ENCODE data around the gene LFNG. TPM values are rescaled to one million over a fixed set of nuclear protein-coding genes. Genes with fewer than 3 reads are reported as not detected.
A peak's percentile ranks its signal among the peaks of the same experiment; 100 is the strongest.
"Not testable (repeated sequence)": the region's sequence is repeated elsewhere in the genome, so short reads cannot be mapped to it uniquely, and the experiment has no call there.

LFNG gene
- total RNA-seq, 2 experiments from 2014 or later: 19.7 to 22.7 TPM

DNA sequence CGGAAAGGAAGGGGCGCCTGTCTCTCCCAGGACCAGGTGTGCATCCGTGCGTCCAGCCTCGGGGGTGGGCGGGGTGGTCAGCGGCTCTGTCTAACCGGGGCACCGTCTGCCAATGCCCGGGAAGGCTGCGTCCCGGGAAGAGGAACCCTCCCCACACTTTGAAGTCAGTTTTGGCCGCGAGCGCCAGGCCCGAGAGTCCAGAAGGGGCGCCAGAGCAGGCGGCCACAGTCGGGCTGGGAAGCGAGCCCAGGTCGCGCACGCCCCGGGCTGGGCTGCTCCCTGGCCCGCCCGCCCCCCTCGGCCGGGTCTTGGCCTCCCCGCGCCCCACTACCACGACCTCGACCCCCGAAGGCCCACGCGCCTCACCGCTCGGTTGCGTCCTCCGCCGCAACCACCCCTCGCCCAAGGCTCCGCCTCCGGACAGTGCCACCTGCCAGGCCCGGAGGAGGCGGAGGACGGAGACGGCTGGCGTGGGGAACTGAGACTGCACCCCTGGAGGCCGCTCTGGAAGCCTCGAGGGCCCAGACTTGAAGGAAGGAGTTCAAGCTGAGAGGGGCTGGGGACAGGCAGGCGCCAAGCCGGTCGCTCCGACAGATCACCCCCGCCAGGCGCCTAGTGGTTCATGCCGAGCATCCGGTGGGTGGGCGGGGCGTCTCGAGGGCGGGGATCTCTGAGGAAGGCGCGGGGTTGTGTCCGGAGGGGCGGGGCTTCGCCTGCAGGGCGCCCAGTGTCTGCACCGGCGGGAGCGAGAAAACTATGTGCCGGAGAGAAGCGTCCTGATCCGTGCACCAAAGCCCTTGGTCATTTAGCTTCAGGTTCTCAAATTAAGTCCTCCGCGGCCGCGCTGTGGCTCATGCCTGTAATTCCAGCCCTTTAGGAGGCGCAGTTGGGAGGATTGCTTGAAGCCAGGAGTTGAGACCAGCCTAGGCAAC, 35.8 kb downstream of the LFNG start, which contains the start of gene BRAT1:
TSS of gene BRAT1 (minus strand) at position 404 of the 932 bp plus-strand sequence. CDS start 1,093 bp downstream, outside the sequence.
- CTCF ChIA-PET: no interaction called here
- peak within 1 kb of the TSS; percentile 86 for H3K4me3 Mint-ChIP-seq
- intact Hi-C loops (cut with micrococcal nuclease): loop anchor here (1.0 to 5.0 kb wide), 9 partner anchors 25 to 323 kb away; partner anchors contain the start of genes CHST12, GRIFIN, MAD1L1 and SNX8

DNA sequence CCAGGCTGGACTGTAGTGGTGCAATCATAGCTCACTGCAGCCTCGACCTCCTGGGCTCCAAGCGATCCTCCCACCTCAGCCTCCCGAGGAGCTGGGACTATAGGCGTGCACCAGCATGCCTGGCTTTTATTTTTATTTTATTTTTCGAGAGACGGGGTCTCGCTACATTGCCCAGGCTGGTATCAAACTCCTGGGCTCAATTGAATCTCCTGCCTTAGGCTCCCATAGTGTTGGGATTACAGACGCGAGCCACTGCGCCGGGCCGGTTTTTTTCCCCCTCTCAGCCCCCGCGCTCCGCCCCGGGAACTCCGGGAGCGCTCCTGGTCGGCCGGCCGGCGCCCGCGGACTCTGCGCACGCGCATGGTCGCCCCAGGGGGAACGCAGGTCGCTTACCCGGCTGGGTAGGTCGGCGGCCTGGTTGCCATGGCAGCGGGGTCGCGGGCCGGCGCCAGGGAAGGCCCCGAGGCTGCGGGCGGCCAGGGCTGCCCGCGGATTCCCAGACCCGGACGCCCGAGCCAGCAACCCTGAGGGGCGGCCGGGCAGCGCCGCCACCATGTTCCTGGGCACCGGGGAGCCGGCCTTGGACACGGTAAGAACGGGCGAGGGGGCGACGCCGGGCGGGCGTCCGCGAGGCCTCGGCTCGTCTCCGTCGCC, 39.2 kb downstream of the LFNG start, which contains the start of gene IQCE:
TSS of gene IQCE (plus strand) at position 351 of the 654 bp plus-strand sequence. CDS start at position 554, 203 bp downstream.
- DNase-seq: peak; percentile 88
- H3K9me3 Mint-ChIP-seq: no peaks in the 10 kb centered on the region
- H3K4me3 Mint-ChIP-seq: peak within 1 kb of the TSS; percentile 76
- CTCF ChIA-PET: no interaction called here
- H3K4me1 Mint-ChIP-seq (ENCODE audit: low read depth): peaks cover 17% of the 10 kb centered on the region
- H3K27ac Mint-ChIP-seq: peak within 1 kb of the TSS; percentile 61
- intact Hi-C loops (cut with micrococcal nuclease): loop anchor here (5.0 kb wide), 4 partner anchors 81 to 326 kb away; partner anchors contain the start of genes GRIFIN, MAD1L1 and SNX8
- no peaks in the 10 kb centered on the region for H3K27me3 Mint-ChIP-seq (ENCODE audit: low read depth)
- H3K36me3 Mint-ChIP-seq (ENCODE audit: low read depth): peaks cover 3% of the 10 kb centered on the region

More for the DNA sequence above, 35.8 kb downstream of the LFNG start, which contains the start of gene BRAT1:
- Mint-ChIP-seq H3K27me3 (ENCODE audit: low read depth) (no peaks in the 10 kb centered on the region), H3K4me1 (ENCODE audit: low read depth) (peaks cover 29% of the 10 kb centered on the region), H3K36me3 (ENCODE audit: low read depth) (peaks cover 13% of the 10 kb centered on the region), H3K9me3 (no peaks in the 10 kb centered on the region), H3K27ac (peak within 1 kb of the TSS; percentile 93)
- DNase-seq: peak; percentile 98

DNA sequence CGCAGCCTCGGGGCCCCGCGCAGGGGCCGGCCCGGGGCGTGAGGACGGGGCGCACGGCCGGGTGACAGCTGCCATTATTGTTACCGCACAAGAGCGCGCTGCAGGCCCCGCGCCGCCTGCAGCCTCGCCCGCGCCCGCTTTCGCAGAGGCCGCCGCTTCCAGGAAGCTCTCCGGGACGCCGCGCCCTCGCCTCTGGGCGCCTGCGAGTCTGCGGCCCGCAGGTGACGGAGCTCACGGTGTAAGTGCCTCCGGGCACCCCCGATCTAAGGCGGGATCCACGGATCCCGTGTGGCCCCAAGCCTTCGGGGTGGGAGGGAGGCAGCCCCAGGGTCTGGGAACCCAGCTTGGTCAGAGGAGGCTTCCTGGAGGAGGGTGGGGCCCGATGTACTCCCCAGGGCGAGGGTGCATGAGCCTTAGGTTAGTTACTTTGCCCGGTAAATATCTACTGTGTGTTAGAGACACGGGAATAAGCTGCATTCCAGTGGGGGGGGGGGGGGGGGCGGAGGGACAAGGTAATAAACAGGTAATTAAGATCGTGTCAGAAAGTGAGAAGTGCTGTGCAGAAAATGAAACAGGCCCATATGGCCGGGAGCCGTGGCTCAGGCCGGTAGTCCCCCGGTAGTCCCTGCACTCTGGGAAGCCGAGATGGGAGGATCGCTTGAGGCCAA, 39.8 kb downstream of the LFNG start:
- DNase-seq: peak; percentile 45
- Mint-ChIP-seq H3K27ac (no peak overlapping the region), H3K27me3 (ENCODE audit: low read depth) (no peaks in the 10 kb centered on the region)

DNA sequence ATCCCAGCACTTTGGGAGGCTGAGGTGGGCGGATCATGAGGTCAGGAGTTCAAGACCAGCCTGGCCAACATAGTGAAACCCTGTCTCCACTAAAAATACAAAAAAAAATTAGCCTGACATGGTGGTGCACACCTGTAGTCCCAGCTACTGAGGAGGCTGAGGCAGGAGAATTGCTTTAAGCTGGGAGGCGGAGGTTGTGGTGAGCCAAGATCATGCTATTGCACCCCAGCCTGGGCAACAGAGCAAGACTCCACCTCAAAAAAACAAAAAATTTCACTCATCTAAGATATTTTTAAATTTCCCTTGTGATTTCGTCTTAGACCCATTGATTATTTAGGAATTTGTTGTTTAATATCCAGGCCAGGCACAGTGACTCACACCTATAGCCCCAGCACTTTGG, 44.4 kb downstream of the LFNG start:
- H3K9me3 Mint-ChIP-seq; H3K27me3 Mint-ChIP-seq (ENCODE audit: low read depth); H3K36me3 Mint-ChIP-seq (ENCODE audit: low read depth); DNase-seq; H3K4me3 Mint-ChIP-seq; CTCF ChIA-PET; intact Hi-C loops (cut with micrococcal nuclease); H3K4me1 Mint-ChIP-seq (ENCODE audit: low read depth); H3K27ac Mint-ChIP-seq: not testable (repeated sequence)

More for the DNA sequence above, 39.8 kb downstream of the LFNG start:
- peak overlapping the region; percentile 76 for H3K4me3 Mint-ChIP-seq
- intact Hi-C loops (cut with micrococcal nuclease): loop anchor here (5.0 kb wide), 4 partner anchors 82 to 327 kb away; partner anchors contain the start of genes GRIFIN, MAD1L1 and SNX8
- H3K4me1 Mint-ChIP-seq (ENCODE audit: low read depth): peaks cover 11% of the 10 kb centered on the region
- H3K36me3 Mint-ChIP-seq (ENCODE audit: low read depth): no peaks in the 10 kb centered on the region
- no peaks in the 10 kb centered on the region for H3K9me3 Mint-ChIP-seq
- CTCF ChIA-PET: interaction anchor here (2.2 kb wide), 1 partner anchor 150 kb away, joined by 6 read pairs; no protein-coding TSS in a partner anchor

DNA sequence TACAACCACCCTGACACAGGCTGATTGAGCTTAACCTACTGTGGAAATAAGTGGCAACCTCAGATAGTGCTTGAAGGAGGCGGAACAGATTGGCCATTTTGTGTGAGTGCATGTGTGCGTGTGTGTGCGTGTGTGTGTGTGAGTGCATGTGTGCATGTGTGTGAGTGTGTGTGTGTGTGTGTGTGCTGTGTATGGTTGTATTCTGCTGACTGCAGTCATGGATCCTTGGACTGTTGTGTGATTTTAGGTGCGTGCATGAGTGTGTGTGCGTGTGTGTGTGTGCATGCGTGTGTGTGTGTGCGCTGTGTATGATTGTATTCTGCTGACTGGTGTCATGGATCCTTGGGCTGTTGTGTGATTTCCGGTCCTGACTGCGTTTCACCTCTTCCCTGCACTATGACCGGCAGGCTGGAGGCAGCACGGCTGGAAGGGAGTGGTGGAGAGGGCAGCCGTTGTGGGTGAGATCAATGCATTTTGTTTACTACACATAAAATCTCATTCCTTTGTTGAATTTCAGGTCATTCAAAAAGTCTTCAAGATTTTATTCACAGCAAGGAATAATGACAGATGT, 45.5 kb downstream of the LFNG start:
- no peak for DNase-seq
- Mint-ChIP-seq H3K27ac (no peak overlapping the region), H3K36me3 (ENCODE audit: low read depth) (no peaks in the 10 kb centered on the region), H3K4me3 (no peak overlapping the region), H3K4me1 (ENCODE audit: low read depth) (peaks cover 6% of the 10 kb centered on the region), H3K9me3 (no peaks in the 10 kb centered on the region), H3K27me3 (ENCODE audit: low read depth) (no peaks in the 10 kb centered on the region)
- CTCF ChIA-PET: no interaction called here
- intact Hi-C loops (cut with micrococcal nuclease): loop anchor here (5.0 kb wide), 1 partner anchor 113 kb away; no protein-coding TSS in a partner anchor

DNA sequence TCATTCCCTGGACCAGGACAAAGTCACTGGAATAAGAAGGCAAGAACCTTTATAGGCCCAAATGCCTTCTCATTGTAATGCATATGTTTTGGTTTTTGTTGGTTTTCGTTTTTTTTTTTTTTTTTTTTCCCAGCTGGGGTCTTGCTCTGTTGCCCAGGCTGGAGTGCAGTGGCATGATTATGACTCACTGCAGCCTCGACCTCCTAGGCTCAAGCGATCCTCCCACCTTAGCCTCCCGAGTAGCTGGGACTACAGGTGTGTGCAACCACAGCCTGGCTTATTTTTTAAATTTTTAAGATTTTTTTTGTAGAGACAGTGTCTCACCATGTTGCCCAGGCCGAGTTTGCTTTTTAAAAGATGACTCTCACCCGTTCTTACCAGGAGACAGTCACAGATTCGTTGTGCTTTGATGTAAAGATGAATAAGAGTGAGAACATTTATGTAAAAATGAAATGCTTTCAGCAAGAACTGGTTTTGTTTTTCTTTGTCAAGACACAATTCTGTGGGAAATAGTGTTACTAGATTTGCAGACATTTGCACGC, 46.8 kb downstream of the LFNG start:
- CTCF ChIA-PET: interaction anchor here (0.6 kb wide), 2 partner anchors 110 to 153 kb away, joined by 3 to 4 read pairs; no protein-coding TSS in a partner anchor
- Mint-ChIP-seq H3K4me1 (ENCODE audit: low read depth) (peaks cover 4% of the 10 kb centered on the region), H3K27me3 (ENCODE audit: low read depth) (no peaks in the 10 kb centered on the region), H3K4me3 (no peak overlapping the region), H3K27ac (no peak overlapping the region), H3K9me3 (no peaks in the 10 kb centered on the region), H3K36me3 (ENCODE audit: low read depth) (no peaks in the 10 kb centered on the region)
- no peak for DNase-seq
- intact Hi-C loops (cut with micrococcal nuclease): loop anchor here (5.0 kb wide), 1 partner anchor 114 kb away; no protein-coding TSS in a partner anchor

DNA sequence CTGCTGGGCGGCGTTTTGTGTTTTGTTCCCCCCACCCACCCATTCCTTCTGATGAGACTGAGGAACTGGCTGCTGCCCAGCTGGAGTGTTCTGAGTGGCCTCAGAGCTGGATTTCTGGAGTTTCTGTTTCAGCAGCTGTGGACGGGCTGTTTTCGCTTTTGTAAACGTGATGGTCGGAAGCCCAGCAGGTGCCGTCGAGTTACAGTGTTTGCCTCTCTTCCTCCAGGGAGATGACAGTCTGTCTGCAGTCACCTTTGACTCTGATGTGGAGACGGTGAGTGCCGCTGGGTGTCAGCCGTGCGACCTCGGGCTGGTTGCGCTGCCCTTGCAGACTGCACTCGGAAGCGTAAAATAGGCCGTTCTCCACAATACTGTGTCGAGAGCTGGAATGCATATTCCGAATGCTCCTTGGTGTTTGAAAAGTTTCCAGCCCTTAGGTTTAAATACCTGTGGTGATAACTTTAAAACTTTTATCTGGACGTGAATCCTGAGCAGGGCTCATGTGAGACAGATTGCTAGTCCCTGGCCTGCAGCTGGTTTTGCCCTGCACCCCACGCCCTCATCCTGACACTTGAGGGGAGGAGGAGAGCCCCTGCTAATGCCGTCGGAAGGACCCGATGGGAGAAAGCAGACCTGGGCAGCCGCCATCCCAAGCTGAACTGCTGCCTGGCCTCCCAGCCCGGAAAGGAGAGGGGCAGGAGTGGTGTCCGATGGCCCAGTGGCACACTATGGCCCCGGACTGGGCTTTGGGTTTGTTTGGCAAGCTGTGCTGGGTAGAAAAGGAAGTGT, 47.5 kb downstream of the LFNG start:
- H3K4me1 Mint-ChIP-seq (ENCODE audit: low read depth): peaks cover 5% of the 10 kb centered on the region
- H3K9me3 Mint-ChIP-seq: no peaks in the 10 kb centered on the region
- DNase-seq: no peak
- intact Hi-C loops (cut with micrococcal nuclease): loop anchor here (5.0 kb wide), 1 partner anchor 115 kb away; no protein-coding TSS in a partner anchor
- no peaks in the 10 kb centered on the region for H3K27me3 Mint-ChIP-seq (ENCODE audit: low read depth)
- no peak overlapping the region for H3K4me3 Mint-ChIP-seq
- CTCF ChIA-PET: interaction anchor here (0.6 to 1.2 kb wide), 3 partner anchors 89 to 116 kb away, joined by 3 to 4 read pairs (median 3); no protein-coding TSS in a partner anchor
- no peaks in the 10 kb centered on the region for H3K36me3 Mint-ChIP-seq (ENCODE audit: low read depth)
- no peak overlapping the region for H3K27ac Mint-ChIP-seq

DNA sequence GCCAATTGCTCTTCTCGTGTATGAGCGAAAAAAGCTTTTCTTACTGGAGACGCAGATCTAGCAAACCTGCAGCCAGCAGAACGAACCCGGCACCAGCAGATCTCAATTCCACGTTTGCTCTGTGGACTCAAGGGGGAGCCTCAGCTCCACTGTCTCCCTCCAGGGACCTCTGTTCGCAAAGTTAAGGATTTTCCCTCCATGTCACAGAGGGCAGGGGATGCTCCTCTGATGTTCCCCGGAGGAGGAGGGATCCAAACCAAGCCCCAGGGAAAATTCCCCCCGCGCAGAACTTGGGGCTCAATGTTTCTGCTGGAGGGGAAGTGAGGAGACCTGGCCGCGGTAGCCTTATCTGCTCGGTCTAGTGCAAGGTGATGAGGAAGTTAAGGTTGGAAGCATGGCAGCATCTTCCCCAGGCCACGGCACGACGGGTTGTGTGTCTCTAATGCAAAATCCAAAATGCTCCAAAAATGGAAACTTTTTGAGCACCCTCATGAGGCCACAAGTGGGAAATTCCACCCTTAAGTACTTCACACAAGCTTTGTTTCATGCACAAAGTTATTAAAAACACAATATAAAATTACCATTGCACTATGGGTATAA, 48.2 kb downstream of the LFNG start:
- peaks cover 8% of the 10 kb centered on the region for H3K4me1 Mint-ChIP-seq (ENCODE audit: low read depth)
- H3K27ac Mint-ChIP-seq: no peak overlapping the region
- no peaks in the 10 kb centered on the region for H3K36me3 Mint-ChIP-seq (ENCODE audit: low read depth)
- no peak for DNase-seq
- intact Hi-C loops (cut with micrococcal nuclease): loop anchor here (1.0 to 5.0 kb wide), 2 partner anchors 90 to 115 kb away; no protein-coding TSS in a partner anchor
- CTCF ChIA-PET: interaction anchor here (0.8 to 1.2 kb wide), 2 partner anchors 90 to 117 kb away, joined by 3 to 4 read pairs; no protein-coding TSS in a partner anchor
- no peak overlapping the region for H3K4me3 Mint-ChIP-seq
- no peaks in the 10 kb centered on the region for H3K27me3 Mint-ChIP-seq (ENCODE audit: low read depth)
- H3K9me3 Mint-ChIP-seq: no peaks in the 10 kb centered on the region

DNA sequence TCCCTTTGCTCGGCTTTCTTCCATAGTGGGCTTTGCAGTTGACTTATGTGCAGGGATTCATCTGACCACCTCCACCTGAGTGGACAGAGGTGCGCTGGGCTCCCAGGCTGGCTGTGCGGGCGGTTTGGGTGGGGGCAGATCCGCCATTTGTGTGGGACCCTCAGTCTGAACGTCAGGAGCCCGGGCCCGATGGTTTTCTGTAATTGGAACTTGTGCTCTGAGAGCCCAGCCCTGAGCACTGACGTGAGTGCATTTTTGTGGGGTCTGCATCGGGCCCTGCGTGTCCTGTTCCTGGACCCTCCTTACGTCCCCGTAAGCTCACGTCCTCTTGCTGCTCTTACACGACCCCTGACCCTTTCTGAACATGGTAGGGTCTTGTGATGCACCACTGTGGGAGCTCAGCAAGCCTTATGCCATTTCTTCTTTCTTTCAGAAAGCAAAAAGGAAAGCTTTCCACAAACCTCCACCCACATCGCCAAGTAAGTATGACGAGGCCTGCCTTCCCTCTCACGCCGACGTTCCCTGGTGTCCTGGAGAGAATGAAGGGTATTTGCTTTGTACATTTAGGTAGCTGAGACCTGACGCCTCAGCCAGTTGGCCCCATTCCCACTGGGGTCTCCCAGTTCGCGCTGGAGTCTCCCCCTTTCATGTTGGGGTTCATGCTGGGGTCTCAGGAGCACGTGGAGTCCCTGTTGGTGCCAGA, 49.1 kb downstream of the LFNG start:
- Mint-ChIP-seq H3K36me3 (ENCODE audit: low read depth) (peaks cover 2% of the 10 kb centered on the region), H3K4me3 (no peak overlapping the region), H3K4me1 (ENCODE audit: low read depth) (peaks cover 8% of the 10 kb centered on the region), H3K27me3 (ENCODE audit: low read depth) (no peaks in the 10 kb centered on the region), H3K9me3 (no peaks in the 10 kb centered on the region), H3K27ac (no peak overlapping the region)
- CTCF ChIA-PET: interaction anchor here (0.7 kb wide), 1 partner anchor 117 kb away, joined by 3 read pairs; no protein-coding TSS in a partner anchor
- DNase-seq: no peak
- intact Hi-C loops (cut with micrococcal nuclease): loop anchor here (1.0 to 5.0 kb wide), 2 partner anchors 91 to 116 kb away; no protein-coding TSS in a partner anchor

DNA sequence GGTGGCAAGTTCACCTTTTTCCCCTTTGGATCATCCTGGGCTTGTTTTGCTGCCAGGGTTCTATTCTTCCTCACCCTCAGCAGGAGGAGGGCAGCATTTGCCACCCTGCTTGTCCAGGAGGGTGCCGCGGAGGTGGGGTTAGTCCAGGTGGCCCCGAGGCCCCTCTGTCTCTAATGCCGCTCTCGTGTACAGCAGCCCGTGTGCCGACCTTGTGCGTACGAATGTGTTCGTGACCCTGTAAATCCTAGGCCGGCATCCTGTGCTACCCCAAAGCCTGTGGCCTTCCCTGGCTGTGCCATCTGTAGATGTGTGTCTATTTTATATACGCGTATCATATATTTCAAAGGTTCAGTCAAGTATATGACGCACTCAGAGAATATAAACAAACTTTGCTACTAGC, 49.8 kb downstream of the LFNG start:
- CTCF ChIA-PET: no interaction called here
- Mint-ChIP-seq H3K9me3 (no peaks in the 10 kb centered on the region), H3K4me1 (ENCODE audit: low read depth) (peaks cover 8% of the 10 kb centered on the region), H3K36me3 (ENCODE audit: low read depth) (peaks cover 2% of the 10 kb centered on the region), H3K27ac (no peak overlapping the region), H3K27me3 (ENCODE audit: low read depth) (no peaks in the 10 kb centered on the region), H3K4me3 (no peak overlapping the region)
- intact Hi-C loops (cut with micrococcal nuclease): loop anchor here (5.0 kb wide), 1 partner anchor 117 kb away; no protein-coding TSS in a partner anchor
- DNase-seq: no peak
